Esophagus muscularis mucosa (tissue), 4 donors: ENCODE data around the gene DPH7. TPM values are rescaled to one million over a fixed set of nuclear protein-coding genes. Genes with fewer than 3 reads are reported as not detected.

Source experiments
- DNase-seq: peaks from one replicate; pipeline ENCODE4 v3.0.0-alpha.2; 2017; ENCODE audit errors: extremely low spot score
- H3K27ac ChIP-seq, 4 donors: fragments of 200-600 bp; sonication (generic); replicated peaks in 1 of 4; 1 replicate in 3 of 4; 2 replicates in 1 of 4; pipeline ENCODE4 v1.5.1; 2016 to 2019; ENCODE audit warnings: mild to moderate bottlenecking in 1 of 4
- H3K27me3 ChIP-seq, 4 donors: fragments of 200-600 bp; sonication (generic); one replicate each; pipeline versions ENCODE4 v1.5.1 to v1.6.0; 2016 to 2019
- H3K36me3 ChIP-seq, 4 donors: fragments of 200-600 bp; sonication (generic); one replicate each; pipeline ENCODE4 v1.5.1; 2016 to 2019
- H3K4me1 ChIP-seq, 4 donors: fragments of 200-600 bp; sonication (generic); one replicate each; pipeline ENCODE4 v1.5.1; 2016 to 2019
- H3K4me3 ChIP-seq, 4 donors: fragments of 200-600 bp; sonication (generic); 1 replicate in 2 of 4; 2 replicates in 2 of 4; pipeline ENCODE4 v1.5.1; 2016 to 2019; ENCODE audit warnings: mild to moderate bottlenecking in 4 of 4, moderate library complexity in 1 of 4
- H3K9me3 ChIP-seq, 4 donors: fragments of 200-600 bp; sonication (generic); 1 replicate in 3 of 4; 2 replicates in 1 of 4; pipeline ENCODE4 v1.5.1; 2016 to 2019
- EP300 ChIP-seq: sonication (generic); formaldehyde crosslinking; IDR thresholded peaks from one replicate; pipeline ENCODE4 v1.6.1; 2017; ENCODE audit warnings: antibody characterized with exemption
- POLR2A ChIP-seq: fragments of 450-650 bp; IDR thresholded peaks from one replicate; pipeline ENCODE4 v1.6.1; 2017; ENCODE audit warnings: antibody characterized with exemption, moderate library complexity, mild to moderate bottlenecking, low read depth
- POLR2AphosphoS5 ChIP-seq, 2 donors: sonication (generic); formaldehyde crosslinking; IDR thresholded peaks; one replicate each; pipeline ENCODE4 v1.6.1; 2017; ENCODE audit warnings: antibody characterized with exemption in 2 of 2
- WGBS: methylation state at CpG from one replicate; pipeline ENCODE4 v1.1.5; 2018; 5-methylcytosine and 5-hydroxymethylcytosine counted together
- intact Hi-C: fragments of 100-400 bp; cut with DNase I; formaldehyde crosslinking; loops from one replicate; pipeline ENCODE4 v1.15.1; 2023
- total RNA-seq, 4 donors: library from RNA; depleted of rRNA; stranded (reverse); fragments of >200 nt; gene quantifications; one replicate each; pipeline versions ENCODE4 v1.1.0 to v1.2.1, GENCODE V29; 2016
- TF ChIP-seq, protein P1 (sequence below), 3 experiments: fragments of 200-600 bp in 2 of 3; fragments of 450-650 bp in 1 of 3; sonication (generic) in 2 of 3; IDR thresholded peaks; one replicate each; pipeline ENCODE4 v1.5.1; 2017 to 2019; ENCODE audit warnings: antibody characterized with exemption in 3 of 3, mild to moderate bottlenecking in 2 of 3, moderate library complexity in 1 of 3

Gene DPH7
- total RNA-seq, 4 donors from 2014 or later: 19.9 to 27.8 (median 24.8) TPM

GRCh38 chr9:137590469-137591383, 12.0 kb upstream of the DPH7 start, which contains the start of gene ZMYND19:
Gene ZMYND19 (minus strand): TSS chr9:137590512. CDS start chr9:137590263, 249 bp downstream.
- intact Hi-C loops: no loop called here
- whole genome bisulfite sequencing: under 1% methylated on average over 34 of the region's 113 CpGs
- H3K9me3 ChIP-seq: no peaks in the 10 kb centered on the region
- H3K36me3 ChIP-seq: peaks cover 10 to 29% (median 27%) of the 10 kb centered on the region in 4 donors
- DNase-seq: peak; percentile 95
- peak within 1 kb of the TSS in 3 of 4 donors; percentile 66 to 84 (median 77) for H3K27ac ChIP-seq
- H3K4me1 ChIP-seq: peaks cover 15 to 34% (median 28%) of the 10 kb centered on the region in 4 donors
- TF ChIP-seq EP300 (no peak), POLR2AphosphoS5 (IDR thresholded peaks at IDR 0.05) (peak; percentile 26 to 40)
- TF ChIP-seq, protein P1, sequence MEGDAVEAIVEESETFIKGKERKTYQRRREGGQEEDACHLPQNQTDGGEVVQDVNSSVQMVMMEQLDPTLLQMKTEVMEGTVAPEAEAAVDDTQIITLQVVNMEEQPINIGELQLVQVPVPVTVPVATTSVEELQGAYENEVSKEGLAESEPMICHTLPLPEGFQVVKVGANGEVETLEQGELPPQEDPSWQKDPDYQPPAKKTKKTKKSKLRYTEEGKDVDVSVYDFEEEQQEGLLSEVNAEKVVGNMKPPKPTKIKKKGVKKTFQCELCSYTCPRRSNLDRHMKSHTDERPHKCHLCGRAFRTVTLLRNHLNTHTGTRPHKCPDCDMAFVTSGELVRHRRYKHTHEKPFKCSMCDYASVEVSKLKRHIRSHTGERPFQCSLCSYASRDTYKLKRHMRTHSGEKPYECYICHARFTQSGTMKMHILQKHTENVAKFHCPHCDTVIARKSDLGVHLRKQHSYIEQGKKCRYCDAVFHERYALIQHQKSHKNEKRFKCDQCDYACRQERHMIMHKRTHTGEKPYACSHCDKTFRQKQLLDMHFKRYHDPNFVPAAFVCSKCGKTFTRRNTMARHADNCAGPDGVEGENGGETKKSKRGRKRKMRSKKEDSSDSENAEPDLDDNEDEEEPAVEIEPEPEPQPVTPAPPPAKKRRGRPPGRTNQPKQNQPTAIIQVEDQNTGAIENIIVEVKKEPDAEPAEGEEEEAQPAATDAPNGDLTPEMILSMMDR (IDR thresholded peaks at IDR 0.05): peak in 1 of 3 experiments; percentile 16
- H3K4me3 ChIP-seq: peak within 1 kb of the TSS; percentile 64 to 95 (median 74)
- H3K27me3 ChIP-seq: no peaks in the 10 kb centered on the region

GRCh38 chr9:137590123-137590468, 11.4 kb upstream of the DPH7 start:
- peak overlapping the region in 2 of 4 donors; percentile 65 to 71 for H3K27ac ChIP-seq
- TF ChIP-seq POLR2AphosphoS5 (IDR thresholded peaks at IDR 0.05): no peak
- TF ChIP-seq, protein P1 (IDR thresholded peaks at IDR 0.05): no peak
- no peak for TF ChIP-seq POLR2A
- TF ChIP-seq EP300: no peak
- no CpG with 5 or more reads among the region's 61 CpGs for WGBS

GRCh38 chr9:137589441-137590122, 10.9 kb upstream of the DPH7 start:
- Histone ChIP-seq H3K4me3 (peak overlapping the region; percentile 64 to 95 (median 74)), H3K9me3 (no peaks in the 10 kb centered on the region), H3K27ac (peak overlapping the region in 3 of 4 donors; percentile 24 to 71 (median 65)), H3K27me3 (no peaks in the 10 kb centered on the region), H3K36me3 (peaks cover 11 to 40% (median 35%) of the 10 kb centered on the region in 4 donors), H3K4me1 (peaks cover 15 to 34% (median 28%) of the 10 kb centered on the region in 4 donors)
- intact Hi-C loops: no loop called here
- DNase-seq: no peak
- 37% methylated on average over 12 of the region's 58 CpGs for WGBS
- TF ChIP-seq POLR2AphosphoS5 (IDR thresholded peaks at IDR 0.05): no peak
- TF ChIP-seq, protein P1 (IDR thresholded peaks at IDR 0.05): no peak
- TF ChIP-seq EP300: no peak
- no peak for TF ChIP-seq POLR2A

More at GRCh38 chr9:137590123-137590468, 11.4 kb upstream of the DPH7 start:
- intact Hi-C loops: no loop called here
- H3K36me3 ChIP-seq: peaks cover 11 to 36% (median 33%) of the 10 kb centered on the region in 4 donors
- peaks cover 15 to 34% (median 28%) of the 10 kb centered on the region in 4 donors for H3K4me1 ChIP-seq
- no peaks in the 10 kb centered on the region for H3K27me3 ChIP-seq
- H3K9me3 ChIP-seq: no peaks in the 10 kb centered on the region
- no peak for DNase-seq
- peak overlapping the region; percentile 64 to 95 (median 74) for H3K4me3 ChIP-seq

DNA sequence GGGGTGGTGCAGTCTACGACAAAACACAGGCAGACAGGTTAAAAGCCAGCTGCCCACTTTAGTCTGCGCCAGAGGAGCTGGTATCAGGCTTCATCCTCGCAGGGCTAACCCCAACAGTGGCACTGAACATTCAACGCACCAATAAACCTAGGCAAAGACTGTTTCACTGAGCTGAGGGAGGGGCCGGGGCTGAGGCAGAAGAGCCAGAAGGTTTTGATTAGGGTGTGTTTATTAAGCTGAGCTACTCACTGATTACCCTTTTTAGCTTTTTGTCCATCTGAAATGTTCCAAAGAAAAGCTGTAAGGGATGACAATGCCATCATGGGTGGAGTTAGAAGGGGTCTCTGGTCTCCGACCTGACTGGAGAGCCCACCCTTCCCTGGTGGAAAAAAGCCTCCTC, 10.2 kb upstream of the DPH7 start:
- H3K27me3 ChIP-seq: no peaks in the 10 kb centered on the region

More for the DNA sequence above, 10.2 kb upstream of the DPH7 start:
- intact Hi-C loops: no loop called here
- peaks cover 11 to 47% (median 42%) of the 10 kb centered on the region in 4 donors for H3K36me3 ChIP-seq
- no peak for DNase-seq
- TF ChIP-seq POLR2AphosphoS5 (IDR thresholded peaks at IDR 0.05) (no peak), EP300 (no peak), POLR2A (no peak)
- TF ChIP-seq, protein P1 (IDR thresholded peaks at IDR 0.05): no peak
- WGBS: 91% methylated on average over 6 of the region's 6 CpGs
- peak overlapping the region in 3 of 4 donors; percentile 64 to 81 (median 68) for H3K4me3 ChIP-seq
- H3K4me1 ChIP-seq: peaks cover 15 to 34% (median 28%) of the 10 kb centered on the region in 4 donors
- H3K9me3 ChIP-seq: no peaks in the 10 kb centered on the region
- no peak overlapping the region for H3K27ac ChIP-seq
